Measurements from ENCODE around the gene ALKBH5. TPM values are rescaled to one million over a fixed set of nuclear protein-coding genes. Genes with fewer than 3 reads are reported as not detected.

The ALKBH5 gene
- total RNA-seq, 1 experiment from 2014 or later, result 97.8 TPM

DNA sequence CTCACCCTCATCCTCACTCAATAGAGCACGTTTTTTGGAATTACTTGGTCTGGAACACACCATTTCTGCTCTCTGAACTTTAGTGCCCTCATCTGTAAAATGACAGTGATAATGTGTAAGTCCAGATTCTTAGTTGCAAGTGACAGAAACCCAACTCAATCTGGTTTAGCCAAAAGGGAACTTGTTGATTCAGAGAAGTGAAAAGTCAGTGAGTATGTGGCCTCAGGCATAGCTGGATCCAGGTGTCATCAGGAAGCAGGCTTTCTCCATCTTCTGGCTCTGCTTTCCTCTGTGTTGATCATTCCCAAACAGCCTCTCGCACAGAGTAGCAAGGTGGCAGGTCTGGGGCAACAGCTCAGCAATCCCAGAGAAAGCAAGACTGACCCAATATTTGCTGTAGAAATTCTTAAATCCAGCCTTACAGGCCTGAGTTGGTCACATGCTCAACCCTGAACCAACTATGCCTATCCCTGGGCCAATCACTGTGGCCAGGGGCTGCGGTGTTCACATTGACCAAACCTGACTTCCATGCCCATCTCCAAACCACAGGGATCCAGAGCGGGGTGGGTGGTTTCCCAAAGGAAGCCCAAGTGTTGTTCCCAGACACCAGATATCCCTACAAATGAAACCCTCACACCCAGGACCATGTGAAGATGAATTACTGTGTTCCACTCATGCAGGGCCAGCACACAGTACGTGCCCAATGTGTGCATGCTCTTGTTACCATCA is 23.3 kb upstream of the ALKBH5 start:
- no peak for TF ChIP-seq MAX (IDR thresholded peaks at IDR 0.05)
- no peak for TF ChIP-seq SIN3A (IDR thresholded peaks at IDR 0.05; ENCODE audit: low read depth)
- TF ChIP-seq CEBPB (IDR thresholded peaks at IDR 0.05; ENCODE audit: low read depth), result no peak
- no peak for TF ChIP-seq POLR2AphosphoS5 (IDR thresholded peaks at IDR 0.05; ENCODE audit: low read depth, low read length)
- no peak for TF ChIP-seq ZNF274 (IDR thresholded peaks at IDR 0.05; ENCODE audit: low read depth, low read length)
- TF ChIP-seq, protein P1, sequence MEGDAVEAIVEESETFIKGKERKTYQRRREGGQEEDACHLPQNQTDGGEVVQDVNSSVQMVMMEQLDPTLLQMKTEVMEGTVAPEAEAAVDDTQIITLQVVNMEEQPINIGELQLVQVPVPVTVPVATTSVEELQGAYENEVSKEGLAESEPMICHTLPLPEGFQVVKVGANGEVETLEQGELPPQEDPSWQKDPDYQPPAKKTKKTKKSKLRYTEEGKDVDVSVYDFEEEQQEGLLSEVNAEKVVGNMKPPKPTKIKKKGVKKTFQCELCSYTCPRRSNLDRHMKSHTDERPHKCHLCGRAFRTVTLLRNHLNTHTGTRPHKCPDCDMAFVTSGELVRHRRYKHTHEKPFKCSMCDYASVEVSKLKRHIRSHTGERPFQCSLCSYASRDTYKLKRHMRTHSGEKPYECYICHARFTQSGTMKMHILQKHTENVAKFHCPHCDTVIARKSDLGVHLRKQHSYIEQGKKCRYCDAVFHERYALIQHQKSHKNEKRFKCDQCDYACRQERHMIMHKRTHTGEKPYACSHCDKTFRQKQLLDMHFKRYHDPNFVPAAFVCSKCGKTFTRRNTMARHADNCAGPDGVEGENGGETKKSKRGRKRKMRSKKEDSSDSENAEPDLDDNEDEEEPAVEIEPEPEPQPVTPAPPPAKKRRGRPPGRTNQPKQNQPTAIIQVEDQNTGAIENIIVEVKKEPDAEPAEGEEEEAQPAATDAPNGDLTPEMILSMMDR (IDR thresholded peaks at IDR 0.05 in 2 of 3, conservative IDR thresholded peaks at IDR 0.05 in 1 of 3; ENCODE audit: borderline replicate concordance in 1 of 3, insufficient read depth in 1 of 3, low read depth in 2 of 3, low read length in 2 of 3), result no peak
- no peak for TF ChIP-seq JUND (IDR thresholded peaks at IDR 0.05)
- TF ChIP-seq EZH2phosphoT487 (IDR thresholded peaks at IDR 0.05; ENCODE audit: borderline replicate concordance), result no peak
- TF ChIP-seq FOSL1 (IDR thresholded peaks at IDR 0.05; ENCODE audit: low read depth), result no peak
- TF ChIP-seq RAD21 (IDR thresholded peaks at IDR 0.05; ENCODE audit: low read depth), result no peak
- TF ChIP-seq, protein P2, sequence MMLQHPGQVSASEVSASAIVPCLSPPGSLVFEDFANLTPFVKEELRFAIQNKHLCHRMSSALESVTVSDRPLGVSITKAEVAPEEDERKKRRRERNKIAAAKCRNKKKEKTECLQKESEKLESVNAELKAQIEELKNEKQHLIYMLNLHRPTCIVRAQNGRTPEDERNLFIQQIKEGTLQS (IDR thresholded peaks at IDR 0.05), result no peak
- TF ChIP-seq EGR1 (IDR thresholded peaks at IDR 0.05; ENCODE audit: low read depth), result no peak
- TF ChIP-seq TCF7L2 (IDR thresholded peaks at IDR 0.05; ENCODE audit: borderline replicate concordance, extremely low read depth, insufficient read depth, insufficient read length), result no peak
- TF ChIP-seq SRF (IDR thresholded peaks at IDR 0.05; ENCODE audit: low read depth), result no peak
- TF ChIP-seq ELF1 (IDR thresholded peaks at IDR 0.05; ENCODE audit: borderline replicate concordance, low read depth), result no peak
- no peak for TF ChIP-seq EZH2 (IDR thresholded peaks at IDR 0.05)
- TF ChIP-seq ZFX (IDR thresholded peaks at IDR 0.05), result no peak
- H3K4me1 ChIP-seq (ENCODE audit: control insufficient read depth in 1 of 2, insufficient read depth in 2 of 2, low read length in 2 of 2), result peaks cover 11 to 42% of the 10 kb centered on the region in 2 experiments
- H3K27ac ChIP-seq (ENCODE audit: low read depth, low read length), result no peak overlapping the region
- H3K9me3 ChIP-seq (ENCODE audit: control insufficient read depth in 1 of 2, insufficient read depth in 1 of 2, low read depth in 1 of 2, low read length in 2 of 2), result no peaks in the 10 kb centered on the region
- ChIA-PET RAD21 (ENCODE audit: low non-redundant PET in 1 of 2, low total read pairs in 2 of 2, uncharacterized antibody in 2 of 2, unreplicated experiment in 2 of 2) (no interaction called here), CTCF (no interaction called here), POLR2A (no interaction called here)
- no peaks in the 10 kb centered on the region for H3K79me2 ChIP-seq (ENCODE audit: insufficient read depth, low read length)
- no peaks in the 10 kb centered on the region for H3K9me2 ChIP-seq (ENCODE audit: insufficient read depth)
- H3K4me3 ChIP-seq (replicated peaks in 1 of 2; ENCODE audit: low read depth in 1 of 2, low read length in 2 of 2), result no peak overlapping the region
- H4K20me1 ChIP-seq (ENCODE audit: insufficient read depth), result no peaks in the 10 kb centered on the region
- H3K4me2 ChIP-seq (ENCODE audit: low read length), result no peak overlapping the region
- BruUV-seq (replicated peaks), result no TSS peak
- H2AFZ ChIP-seq (ENCODE audit: low read depth, low read length, poor library complexity, severe bottlenecking), result no peak overlapping the region
- no peak for ATAC-seq
- no peak overlapping the region for H3K9ac ChIP-seq (ENCODE audit: low read length)
- intact Hi-C loops (cut with micrococcal nuclease), result no loop called here
- H3K36me3 ChIP-seq (ENCODE audit: control insufficient read depth in 1 of 2, insufficient read depth in 2 of 2, low read length in 2 of 2), result no peaks in the 10 kb centered on the region
- DNase-seq (ENCODE audit: low read depth, low spot score), result no peak
- no peaks in the 10 kb centered on the region for H3K27me3 ChIP-seq (ENCODE audit: insufficient read depth, low read length)
